H1 (cell line): ENCODE measurements around the gene PTPA. TPM values are rescaled to one million over a fixed set of nuclear protein-coding genes. Genes with fewer than 3 reads are reported as not detected.

Experiments
- BACH1 ChIP-seq: IDR thresholded peaks from 2 replicates; pipeline ENCODE4 v1.6.1; 2012; ENCODE audit warnings: low read length, improper control_type of control experiment
- CREB1 ChIP-seq: IDR thresholded peaks from 2 replicates; pipeline ENCODE4 v1.6.1; 2012; ENCODE audit warnings: inconsistent platforms
- EZH2 ChIP-seq: fragments of 200-600 bp; sonication (generic); IDR thresholded peaks from 2 replicates; pipeline ENCODE4 v1.7.1; 2012; ENCODE audit warnings: low read depth, mild to moderate bottlenecking, moderate library complexity, low read length, inconsistent platforms; ENCODE audit not compliant: severe bottlenecking
- MAFK ChIP-seq: IDR thresholded peaks from 2 replicates; pipeline ENCODE4 v1.6.1; 2012; ENCODE audit warnings: low read depth, mild to moderate bottlenecking, improper control_type of control experiment, low read length
- SIX5 ChIP-seq: IDR thresholded peaks from 2 replicates; pipeline ENCODE4 v1.6.1; 2011; ENCODE audit warnings: mild to moderate bottlenecking, low read depth, low read length
- SP1 ChIP-seq: IDR thresholded peaks from 2 replicates; pipeline ENCODE4 v1.6.1; 2011; ENCODE audit warnings: low read depth, low read length
- SUZ12 ChIP-seq: fragments of 200-600 bp; sonication (generic); IDR thresholded peaks from 2 replicates; pipeline ENCODE4 v1.6.1; 2012; ENCODE audit warnings: mild to moderate bottlenecking, inconsistent platforms, low read length, moderate library complexity, mixed read lengths
- polyA plus RNA-seq, 7 experiments: library from polyadenylated mRNA; depleted of rRNA in 3 of 7; stranded (reverse) in 5 of 7; unstranded in 2 of 7; fragments of >200 nt in 5 of 7; fragments of 200-250 nt in 2 of 7; gene quantifications; 1 replicate in 5 of 7; 2 replicates in 1 of 7; 4 replicates in 1 of 7; pipeline versions ENCODE4 v1.2.1 to v1.2.3, GENCODE V29; 2011 to 2013; ENCODE audit warnings: missing spikeins in 2 of 7, mixed read lengths in 2 of 7
- total RNA-seq: library from RNA; stranded (reverse); fragmentation: NEBNext Ultra II Directional; extraction: Animal tissue kit (Norgen Biotek cat#: 25700); gene quantifications from 2 replicates; pipeline ENCODE4 v1.2.1, GENCODE V29; 2021
- TF ChIP-seq, protein P1 (sequence below): IDR thresholded peaks from 2 replicates; pipeline ENCODE4 v1.6.1; 2012; ENCODE audit warnings: inconsistent platforms

PTPA gene
- total and polyA plus RNA-seq, 2 of the 8 experiments (the other 6 are each of a cell fraction or from before 2014, with no cell fraction given), result 114 to 145 TPM

DNA sequence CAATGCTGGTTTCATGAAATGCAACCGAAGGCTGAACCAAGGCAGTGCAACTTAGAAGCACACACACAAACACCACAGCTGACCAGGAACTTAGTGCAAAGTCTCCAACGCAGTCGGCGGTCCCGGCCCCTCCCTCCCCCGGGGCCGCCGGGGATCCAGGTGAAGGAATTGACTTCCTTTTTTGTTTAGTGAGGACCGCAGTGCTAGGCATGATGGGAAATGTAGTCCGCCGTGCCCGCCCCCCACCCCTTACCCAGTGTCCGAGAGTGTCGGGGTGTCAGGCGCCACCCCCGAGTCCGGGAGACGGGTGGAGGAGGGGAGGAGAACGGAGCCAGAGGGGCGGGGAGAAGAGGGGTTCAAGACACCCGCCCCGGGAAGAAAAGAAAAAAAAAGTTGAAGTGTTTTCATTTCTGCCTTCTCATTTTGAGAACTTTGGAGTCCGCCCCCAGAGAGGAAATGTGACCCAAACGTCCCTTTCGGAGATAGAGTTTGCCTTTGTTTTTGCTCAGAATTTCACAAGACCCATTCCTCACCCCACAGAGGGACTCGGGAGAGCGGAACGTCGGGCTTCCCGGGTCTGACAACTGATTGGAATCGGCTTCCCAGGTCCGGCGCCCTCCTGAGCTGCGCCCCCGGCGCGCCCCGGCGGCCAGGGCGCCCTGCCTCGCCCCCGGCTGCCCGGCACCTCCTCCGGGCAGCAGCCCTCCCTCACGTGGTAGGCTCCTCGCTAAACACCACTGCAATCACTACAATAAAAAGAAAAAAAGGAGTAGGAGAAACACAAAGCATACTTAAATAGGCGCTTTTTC is 64.8 kb downstream of the PTPA start (continued):
- TF ChIP-seq, protein P1, sequence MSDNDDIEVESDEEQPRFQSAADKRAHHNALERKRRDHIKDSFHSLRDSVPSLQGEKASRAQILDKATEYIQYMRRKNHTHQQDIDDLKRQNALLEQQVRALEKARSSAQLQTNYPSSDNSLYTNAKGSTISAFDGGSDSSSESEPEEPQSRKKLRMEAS, result no peak
- TF ChIP-seq SUZ12 (peak; percentile 9; the same call in 1 of the 2 replicates), CREB1 (no peak), SP1 (peak; percentile 21; the same call in 1 of the 2 replicates), BACH1 (no peak), EZH2 (peak; percentile 40), MAFK (no peak), SIX5 (peak; percentile 46)
